ENCODE results near the gene RAPGEF5. TPM values are rescaled to one million over a fixed set of nuclear protein-coding genes. Genes with fewer than 3 reads are reported as not detected.

The RAPGEF5 gene, protein sequence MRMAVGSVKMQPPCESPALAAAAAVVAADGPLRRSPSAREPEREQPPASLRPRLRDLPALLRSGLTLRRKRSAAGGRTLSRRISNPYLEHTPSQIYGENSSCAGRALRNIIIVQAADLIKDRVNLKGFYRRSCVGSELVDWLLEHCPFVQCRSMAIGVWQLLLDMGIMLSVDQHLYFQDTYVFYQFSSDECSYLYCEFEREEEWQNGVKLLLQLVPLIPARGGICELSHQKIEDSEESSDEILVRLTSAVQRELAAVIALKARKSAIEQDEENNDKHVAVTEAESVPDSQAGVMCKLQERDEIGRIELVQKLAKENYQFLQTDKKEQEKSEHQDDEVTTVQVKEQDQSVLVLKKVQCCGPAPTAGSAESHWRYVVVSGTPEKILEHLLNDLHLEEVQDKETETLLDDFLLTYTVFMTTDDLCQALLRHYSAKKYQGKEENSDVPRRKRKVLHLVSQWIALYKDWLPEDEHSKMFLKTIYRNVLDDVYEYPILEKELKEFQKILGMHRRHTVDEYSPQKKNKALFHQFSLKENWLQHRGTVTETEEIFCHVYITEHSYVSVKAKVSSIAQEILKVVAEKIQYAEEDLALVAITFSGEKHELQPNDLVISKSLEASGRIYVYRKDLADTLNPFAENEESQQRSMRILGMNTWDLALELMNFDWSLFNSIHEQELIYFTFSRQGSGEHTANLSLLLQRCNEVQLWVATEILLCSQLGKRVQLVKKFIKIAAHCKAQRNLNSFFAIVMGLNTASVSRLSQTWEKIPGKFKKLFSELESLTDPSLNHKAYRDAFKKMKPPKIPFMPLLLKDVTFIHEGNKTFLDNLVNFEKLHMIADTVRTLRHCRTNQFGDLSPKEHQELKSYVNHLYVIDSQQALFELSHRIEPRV
- total RNA-seq (2021; ENCODE audit: unreplicated experiment) (15.6 TPM), Bru-seq, nascent RNA (percentile 73 among the genes with signal in this experiment), BruChase-seq, experiment 1, labeled RNA remaining after a 6-hour chase (percentile 48 among the genes with signal in this experiment), BruChase-seq, experiment 2, labeled RNA remaining after a 2-hour chase (percentile 59 among the genes with signal in this experiment)
- polyA plus RNA-seq (2012) = 3.1 and 3.9 TPM in 2 replicates
- long read RNA-seq, partial matches to known transcripts = 12 of 14 reads
- long read RNA-seq, other reads (novel, unspliced or antisense) = 2 of 14 reads

DNA sequence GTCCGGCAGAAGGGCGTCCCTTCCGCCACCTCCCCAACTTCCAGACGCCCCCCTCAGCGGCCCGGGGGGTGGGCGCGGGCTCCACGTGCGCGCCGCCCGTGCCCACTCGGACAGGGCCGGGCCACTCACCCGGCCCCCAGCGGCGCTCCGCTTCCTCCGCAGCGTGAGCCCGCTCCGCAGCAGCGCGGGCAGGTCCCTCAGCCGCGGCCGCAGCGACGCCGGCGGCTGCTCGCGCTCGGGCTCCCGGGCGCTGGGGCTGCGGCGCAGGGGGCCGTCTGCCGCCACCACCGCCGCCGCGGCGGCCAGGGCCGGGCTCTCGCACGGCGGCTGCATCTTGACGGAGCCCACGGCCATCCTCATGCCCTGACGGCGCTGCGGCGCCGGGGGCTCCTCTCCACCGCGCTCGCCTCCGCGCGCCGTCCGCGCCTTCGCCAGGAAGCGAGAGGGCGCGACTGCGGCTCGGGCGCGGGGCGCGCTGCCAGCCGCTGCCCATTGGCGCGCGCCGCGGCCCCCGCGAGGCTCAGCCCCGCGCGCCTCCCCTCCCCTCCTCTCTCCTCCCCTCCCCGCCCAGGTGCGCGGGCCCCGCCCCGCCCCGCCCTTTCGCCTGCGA, at the start of gene RAPGEF5:
TSS of gene RAPGEF5 (minus strand) at position 454 of the 610 bp plus-strand sequence. CDS start at position 360, 94 bp downstream.
- peaks cover 14 to 33% of the 10 kb centered on the region in 2 experiments for H3K4me1 ChIP-seq (ENCODE audit: control insufficient read depth in 1 of 2, insufficient read depth in 2 of 2, low read length in 2 of 2)
- ChIA-PET CTCF (no interaction called here), POLR2A (interaction anchor here (0.7 kb wide), 1 partner anchor 15 kb away, joined by 4 read pairs; no protein-coding TSS in a partner anchor), RAD21 (ENCODE audit: low non-redundant PET in 1 of 2, low total read pairs in 2 of 2, uncharacterized antibody in 2 of 2, unreplicated experiment in 2 of 2) (no interaction called here)
- H3K79me2 ChIP-seq (ENCODE audit: insufficient read depth, low read length) = peaks cover 43% of the 10 kb centered on the region
- peak within 1 kb of the TSS; percentile 69 for H2AFZ ChIP-seq (ENCODE audit: low read depth, low read length, poor library complexity, severe bottlenecking)
- intact Hi-C loops (cut with micrococcal nuclease) = no loop called here
- peak within 1 kb of the TSS; percentile 58 to 77 for H3K4me3 ChIP-seq (replicated peaks in 1 of 2; ENCODE audit: low read depth in 1 of 2, low read length in 2 of 2)
- TF ChIP-seq ZFX (IDR thresholded peaks at IDR 0.05) (peak; percentile 54), POLR2A (IDR thresholded peaks at IDR 0.05; ENCODE audit: borderline replicate concordance, extremely low read depth, insufficient read depth, insufficient read length) (peak; percentile 48), ELF1 (IDR thresholded peaks at IDR 0.05; ENCODE audit: borderline replicate concordance, low read depth) (no peak), POLR2AphosphoS5 (IDR thresholded peaks at IDR 0.05; ENCODE audit: low read depth, low read length) (peak; percentile 83)
- peak within 1 kb of the TSS; percentile 58 for H3K9ac ChIP-seq (ENCODE audit: low read length)
- no peaks in the 10 kb centered on the region for H3K36me3 ChIP-seq (ENCODE audit: control insufficient read depth in 1 of 2, insufficient read depth in 2 of 2, low read length in 2 of 2)
- BruUV-seq (replicated peaks) = no TSS peak
- peaks cover 5% of the 10 kb centered on the region in 2 experiments; a peak in 2 of 4 replicates for H3K9me3 ChIP-seq (ENCODE audit: control insufficient read depth in 1 of 2, insufficient read depth in 1 of 2, low read depth in 1 of 2, low read length in 2 of 2)
- peak within 1 kb of the TSS; percentile 83 for H3K4me2 ChIP-seq (ENCODE audit: low read length)
- H3K27me3 ChIP-seq (ENCODE audit: insufficient read depth, low read length) = no peaks in the 10 kb centered on the region
- peak within 1 kb of the TSS; percentile 82 for H3K27ac ChIP-seq (ENCODE audit: low read depth, low read length)
- no peaks in the 10 kb centered on the region for H4K20me1 ChIP-seq (ENCODE audit: insufficient read depth)
- H3K9me2 ChIP-seq (ENCODE audit: insufficient read depth) = no peaks in the 10 kb centered on the region
- DNase-seq (ENCODE audit: low read depth, low spot score) (peak; percentile 10), ATAC-seq (peak; percentile 87)

DNA sequence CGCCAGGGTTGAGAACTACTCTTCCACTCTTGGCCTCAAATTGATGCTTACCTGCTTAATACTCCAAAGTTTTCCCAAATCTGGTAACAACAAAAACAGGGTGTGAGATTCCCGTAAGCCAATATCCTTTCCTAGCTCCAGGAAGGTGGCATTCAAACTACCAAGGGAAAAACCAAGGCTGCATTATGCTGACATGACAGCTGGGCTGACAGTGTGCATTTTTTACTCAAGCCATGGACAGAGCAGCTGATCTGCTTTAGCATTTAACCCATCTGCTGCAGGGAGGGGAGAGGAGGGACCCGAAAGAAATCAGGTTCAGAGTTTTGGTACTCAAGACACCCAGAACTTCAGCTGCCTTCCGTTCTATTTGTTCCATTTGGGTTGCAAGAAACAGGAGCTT, 49.8 kb upstream of the RAPGEF5 start:
- no peak overlapping the region for H2AFZ ChIP-seq (ENCODE audit: low read depth, low read length, poor library complexity, severe bottlenecking)
- DNase-seq (ENCODE audit: low read depth, low spot score) (no peak), ATAC-seq (no peak)
- H3K4me3 ChIP-seq (replicated peaks in 1 of 2; ENCODE audit: low read depth in 1 of 2, low read length in 2 of 2) = no peak overlapping the region
- no TSS peak for BruUV-seq (replicated peaks)
- intact Hi-C loops (cut with micrococcal nuclease) = no loop called here
- H4K20me1 ChIP-seq (ENCODE audit: insufficient read depth) = no peaks in the 10 kb centered on the region
- no peaks in the 10 kb centered on the region for H3K9me3 ChIP-seq (ENCODE audit: control insufficient read depth in 1 of 2, insufficient read depth in 1 of 2, low read depth in 1 of 2, low read length in 2 of 2)
- H3K27ac ChIP-seq (ENCODE audit: low read depth, low read length) = no peak overlapping the region
- POLR2A ChIA-PET = no interaction called here
- H3K27me3 ChIP-seq (ENCODE audit: insufficient read depth, low read length) = peaks cover under 1% of the 10 kb centered on the region; the same call in 1 of the 2 replicates
- CTCF ChIA-PET = no interaction called here
- no peaks in the 10 kb centered on the region for H3K79me2 ChIP-seq (ENCODE audit: insufficient read depth, low read length)
- no peak overlapping the region for H3K9ac ChIP-seq (ENCODE audit: low read length)
- no peaks in the 10 kb centered on the region for H3K36me3 ChIP-seq (ENCODE audit: control insufficient read depth in 1 of 2, insufficient read depth in 2 of 2, low read length in 2 of 2)
- no peaks in the 10 kb centered on the region; a peak in 1 of 4 replicates for H3K4me1 ChIP-seq (ENCODE audit: control insufficient read depth in 1 of 2, insufficient read depth in 2 of 2, low read length in 2 of 2)
- H3K4me2 ChIP-seq (ENCODE audit: low read length) = no peak overlapping the region
- RAD21 ChIA-PET (ENCODE audit: low non-redundant PET in 1 of 2, low total read pairs in 2 of 2, uncharacterized antibody in 2 of 2, unreplicated experiment in 2 of 2) = no interaction called here
- no peaks in the 10 kb centered on the region for H3K9me2 ChIP-seq (ENCODE audit: insufficient read depth)
- TF ChIP-seq, protein P1, sequence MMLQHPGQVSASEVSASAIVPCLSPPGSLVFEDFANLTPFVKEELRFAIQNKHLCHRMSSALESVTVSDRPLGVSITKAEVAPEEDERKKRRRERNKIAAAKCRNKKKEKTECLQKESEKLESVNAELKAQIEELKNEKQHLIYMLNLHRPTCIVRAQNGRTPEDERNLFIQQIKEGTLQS (IDR thresholded peaks at IDR 0.05) = no peak
- TF ChIP-seq YY1 (IDR thresholded peaks at IDR 0.05; ENCODE audit: extremely low read depth, insufficient replicate concordance, low read depth, low read length) = no peak
- TF ChIP-seq, protein P2, sequence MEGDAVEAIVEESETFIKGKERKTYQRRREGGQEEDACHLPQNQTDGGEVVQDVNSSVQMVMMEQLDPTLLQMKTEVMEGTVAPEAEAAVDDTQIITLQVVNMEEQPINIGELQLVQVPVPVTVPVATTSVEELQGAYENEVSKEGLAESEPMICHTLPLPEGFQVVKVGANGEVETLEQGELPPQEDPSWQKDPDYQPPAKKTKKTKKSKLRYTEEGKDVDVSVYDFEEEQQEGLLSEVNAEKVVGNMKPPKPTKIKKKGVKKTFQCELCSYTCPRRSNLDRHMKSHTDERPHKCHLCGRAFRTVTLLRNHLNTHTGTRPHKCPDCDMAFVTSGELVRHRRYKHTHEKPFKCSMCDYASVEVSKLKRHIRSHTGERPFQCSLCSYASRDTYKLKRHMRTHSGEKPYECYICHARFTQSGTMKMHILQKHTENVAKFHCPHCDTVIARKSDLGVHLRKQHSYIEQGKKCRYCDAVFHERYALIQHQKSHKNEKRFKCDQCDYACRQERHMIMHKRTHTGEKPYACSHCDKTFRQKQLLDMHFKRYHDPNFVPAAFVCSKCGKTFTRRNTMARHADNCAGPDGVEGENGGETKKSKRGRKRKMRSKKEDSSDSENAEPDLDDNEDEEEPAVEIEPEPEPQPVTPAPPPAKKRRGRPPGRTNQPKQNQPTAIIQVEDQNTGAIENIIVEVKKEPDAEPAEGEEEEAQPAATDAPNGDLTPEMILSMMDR (IDR thresholded peaks at IDR 0.05 in 2 of 3, conservative IDR thresholded peaks at IDR 0.05 in 1 of 3; ENCODE audit: borderline replicate concordance in 1 of 3, insufficient read depth in 1 of 3, low read depth in 2 of 3, low read length in 2 of 3) = no peak
- TF ChIP-seq CBX3 (IDR thresholded peaks at IDR 0.05; ENCODE audit: low read depth) = no peak
- TF ChIP-seq POLR2A (IDR thresholded peaks at IDR 0.05; ENCODE audit: borderline replicate concordance, extremely low read depth, insufficient read depth, insufficient read length) = no peak
- no peak for TF ChIP-seq EGR1 (IDR thresholded peaks at IDR 0.05; ENCODE audit: low read depth)
